22Rv1 (cell line): Measurements from ENCODE around the gene AGPAT4.

Experiments
- H3K27ac ChIP-seq: fragments of 450-650 bp; 2 replicates; pipeline ENCODE4 v1.5.1; 2017
- CTCF ChIP-seq: fragments of 450-650 bp; IDR thresholded peaks from 2 replicates; pipeline ENCODE4 v1.5.1; 2017; ENCODE audit warnings: mild to moderate bottlenecking
- ZFX ChIP-seq: fragments of 450-650 bp; IDR thresholded peaks from 2 replicates; pipeline ENCODE4 v1.6.1; 2017; ENCODE audit warnings: antibody characterized with exemption, borderline replicate concordance

AGPAT4 gene

GRCh38 chr6:161261325-161261724 lies 12.5 kb downstream of the AGPAT4 start:
- no peak overlapping the region for H3K27ac ChIP-seq
- TF ChIP-seq ZFX, result no peak
- no peak for TF ChIP-seq CTCF

GRCh38 chr6:161259302-161259701 lies 14.6 kb downstream of the AGPAT4 start:
- TF ChIP-seq ZFX (no peak), CTCF (no peak)
- H3K27ac ChIP-seq, result no peak overlapping the region

DNA sequence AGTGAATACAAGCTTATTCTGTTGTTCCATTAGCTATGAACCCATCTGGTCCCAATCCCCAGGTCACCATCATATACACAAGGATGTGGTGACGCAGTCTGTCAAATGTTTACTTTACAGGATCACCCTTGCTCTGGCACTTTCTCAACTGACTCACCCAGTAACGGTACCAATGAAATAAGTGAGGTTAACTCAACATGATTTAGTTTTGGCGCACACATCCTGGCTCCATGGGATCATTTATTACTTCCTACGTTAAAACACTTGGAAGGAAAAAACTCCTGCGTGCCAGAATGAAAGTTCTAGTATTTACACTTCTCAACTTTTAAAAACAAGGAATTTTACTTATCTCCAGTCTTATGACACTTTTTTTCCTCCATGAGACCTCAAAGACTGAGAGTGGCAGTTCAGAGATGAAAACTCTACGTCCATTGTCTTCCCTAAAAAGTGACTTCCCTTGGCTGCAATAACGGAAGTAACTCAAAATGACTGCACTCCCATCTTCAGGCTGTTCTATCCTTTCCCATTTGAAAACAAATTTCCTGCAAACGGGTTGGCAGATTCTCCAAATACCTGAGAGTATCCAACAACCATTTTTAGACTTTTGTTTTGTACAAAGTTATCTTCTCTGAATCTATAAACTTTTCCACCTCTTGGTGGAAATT lies 15.9 kb downstream of the AGPAT4 start:
- no peak overlapping the region for H3K27ac ChIP-seq
- TF ChIP-seq CTCF (no peak), ZFX (no peak)

- no peak overlapping the region for H3K27ac ChIP-seq
- TF ChIP-seq CTCF (no peak), ZFX (no peak)
Measured at GRCh38 chr6:161256407-161256806, 17.5 kb downstream of the AGPAT4 start.

DNA sequence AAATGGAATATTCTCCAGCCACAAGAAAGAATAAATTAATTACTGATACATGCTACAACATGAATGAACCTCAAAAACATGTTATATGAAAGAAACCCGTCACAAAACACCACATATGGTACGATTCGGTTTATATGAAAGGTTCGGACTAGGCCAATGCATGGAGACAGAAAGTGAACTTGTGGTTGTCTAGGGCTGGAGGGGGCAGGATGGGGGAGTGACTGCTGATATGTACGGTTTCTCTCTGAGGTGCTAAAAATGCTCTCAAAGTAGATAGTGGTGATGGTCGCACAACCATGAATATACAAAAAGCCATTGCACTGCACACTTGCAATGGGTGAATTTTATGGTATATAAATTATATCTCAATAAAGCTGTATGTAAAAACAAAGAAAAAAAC lies 18.3 kb downstream of the AGPAT4 start:
- no peak overlapping the region for H3K27ac ChIP-seq
- TF ChIP-seq ZFX, result no peak
- no peak for TF ChIP-seq CTCF

GRCh38 chr6:161254464-161255253 lies 19.2 kb downstream of the AGPAT4 start:
- no peak overlapping the region for H3K27ac ChIP-seq
- TF ChIP-seq CTCF (no peak), ZFX (no peak)

GRCh38 chr6:161254126-161254463 lies 19.8 kb downstream of the AGPAT4 start:
- no peak for TF ChIP-seq CTCF
- no peak for TF ChIP-seq ZFX
- no peak overlapping the region for H3K27ac ChIP-seq
